GM21529 (cell line): ENCODE results near the gene SIMC1.

Experiments
- ATAC-seq: cut with Tn5 transposase; IDR thresholded peaks from one replicate; pipeline ENCODE4 v1.9.1; 2021; ENCODE audit not compliant: unreplicated experiment

Gene SIMC1

GRCh38 chr5:176361437-176362232 lies 123.4 kb downstream of the SIMC1 start, which contains the start of gene KIAA1191:
Gene KIAA1191, minus strand, starts transcription at chr5:176361764. Its CDS starts 2,256 bp downstream, at chr5:176359508.
- peak; percentile 87 for ATAC-seq

GRCh38 chr5:176362233-176362490 lies 123.9 kb downstream of the SIMC1 start:
- peak; percentile 10 for ATAC-seq

DNA sequence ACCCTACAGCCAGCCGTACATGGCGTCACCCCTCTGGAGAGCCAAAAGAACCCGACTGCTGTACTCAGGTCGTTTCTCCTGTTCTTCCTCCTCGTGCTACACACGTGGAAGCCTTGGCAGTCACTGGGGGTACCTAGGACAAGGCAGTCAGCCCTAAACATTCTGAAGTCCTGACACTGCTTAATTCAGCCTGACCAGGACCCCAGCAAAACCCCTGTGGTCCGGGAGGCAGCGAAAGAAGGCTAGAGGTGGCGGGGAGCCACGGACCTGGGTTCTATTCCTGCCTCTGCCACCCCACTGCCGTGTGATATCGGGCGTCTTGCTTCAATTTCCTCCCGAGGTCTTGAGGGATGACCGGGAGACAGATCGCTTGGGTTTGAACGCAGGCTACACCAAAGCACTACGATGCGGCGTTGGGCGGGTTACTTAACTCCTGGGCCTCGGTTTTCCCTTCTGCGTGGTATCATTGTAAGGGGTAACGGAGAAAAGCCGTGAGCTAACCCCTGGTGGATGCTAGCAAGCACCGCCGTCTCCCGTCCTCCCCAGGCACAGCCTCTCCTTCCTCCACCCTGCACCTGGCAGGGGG lies 126.6 kb downstream of the SIMC1 start:
- no peak for ATAC-seq

- ATAC-seq, result peak; percentile 39
Measured at GRCh38 chr5:176365351-176366231, 127.4 kb downstream of the SIMC1 start, which contains the start of gene ARL10. Gene ARL10, plus strand, starts transcription at chr5:176365487. Its CDS starts 77 bp downstream, at chr5:176365564.

DNA sequence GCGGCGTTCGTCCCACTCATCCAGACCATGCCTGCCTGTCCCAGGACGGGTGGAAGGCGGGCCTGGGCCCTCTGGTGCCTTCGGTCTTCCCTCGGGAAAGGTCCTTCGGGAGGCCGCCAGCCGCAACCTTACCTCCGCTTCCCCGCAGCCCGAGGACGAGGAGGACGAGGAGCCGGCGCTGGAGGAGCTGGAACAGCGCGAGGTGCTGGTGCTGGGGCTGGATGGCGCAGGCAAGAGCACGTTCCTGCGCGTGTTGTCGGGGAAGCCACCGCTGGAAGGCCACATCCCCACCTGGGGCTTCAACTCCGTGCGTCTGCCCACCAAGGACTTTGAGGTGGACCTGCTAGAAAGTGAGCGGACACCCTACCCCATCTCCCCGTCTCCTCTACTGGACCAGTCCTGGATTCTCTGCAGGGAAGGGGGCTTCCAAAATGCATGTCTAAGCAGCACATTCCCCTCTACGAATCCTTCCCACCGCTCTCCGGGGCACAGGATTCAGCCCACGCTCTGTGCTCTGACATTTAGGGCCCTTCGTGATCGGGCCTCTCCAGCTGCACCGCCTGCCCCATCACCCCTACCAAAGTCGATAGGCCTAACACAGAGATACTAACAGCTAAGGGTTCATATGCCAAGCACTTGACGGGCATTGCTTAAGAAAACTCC lies 128.1 kb downstream of the SIMC1 start:
- ATAC-seq, result no peak

GRCh38 chr5:176368726-176369125 lies 130.5 kb downstream of the SIMC1 start:
- no peak for ATAC-seq

DNA sequence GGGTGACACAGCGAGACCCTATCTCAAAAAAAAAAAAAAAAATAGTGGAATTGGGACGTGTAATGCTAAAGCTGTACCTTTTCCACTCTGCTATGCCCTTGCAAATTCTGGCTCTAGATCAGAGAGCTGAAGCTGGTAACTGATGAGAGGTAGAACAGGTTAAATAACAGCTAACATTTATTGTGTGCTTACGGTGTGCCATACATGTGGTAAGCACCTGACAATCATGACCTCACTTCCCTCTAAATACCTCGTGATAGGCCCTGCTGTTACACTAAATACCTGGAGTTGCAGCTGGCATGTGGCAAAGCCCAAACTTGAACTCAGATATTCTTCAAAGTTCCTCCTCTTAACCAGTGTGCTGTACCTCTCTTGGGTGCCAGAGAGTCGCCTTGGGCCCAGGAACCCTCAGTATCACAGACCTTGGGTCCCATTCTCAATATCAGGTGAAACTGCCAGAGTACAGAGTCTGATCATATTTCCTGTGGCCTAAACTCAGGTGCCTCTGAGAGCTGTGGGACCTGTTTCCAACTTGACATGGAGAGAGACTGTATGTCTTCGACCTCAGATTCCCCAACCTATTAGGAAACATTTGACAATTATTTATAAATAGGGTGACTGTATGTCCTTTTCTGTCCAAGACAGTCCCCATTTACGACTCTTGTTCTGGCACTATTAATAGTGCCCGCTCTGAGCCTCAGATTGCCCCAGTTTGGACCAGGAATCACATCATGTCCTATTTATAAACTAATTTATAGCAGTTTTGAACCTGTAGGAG lies 131.9 kb downstream of the SIMC1 start:
- no peak for ATAC-seq

- no peak for ATAC-seq
Measured at GRCh38 chr5:176371621-176372539, 133.7 kb downstream of the SIMC1 start.

DNA sequence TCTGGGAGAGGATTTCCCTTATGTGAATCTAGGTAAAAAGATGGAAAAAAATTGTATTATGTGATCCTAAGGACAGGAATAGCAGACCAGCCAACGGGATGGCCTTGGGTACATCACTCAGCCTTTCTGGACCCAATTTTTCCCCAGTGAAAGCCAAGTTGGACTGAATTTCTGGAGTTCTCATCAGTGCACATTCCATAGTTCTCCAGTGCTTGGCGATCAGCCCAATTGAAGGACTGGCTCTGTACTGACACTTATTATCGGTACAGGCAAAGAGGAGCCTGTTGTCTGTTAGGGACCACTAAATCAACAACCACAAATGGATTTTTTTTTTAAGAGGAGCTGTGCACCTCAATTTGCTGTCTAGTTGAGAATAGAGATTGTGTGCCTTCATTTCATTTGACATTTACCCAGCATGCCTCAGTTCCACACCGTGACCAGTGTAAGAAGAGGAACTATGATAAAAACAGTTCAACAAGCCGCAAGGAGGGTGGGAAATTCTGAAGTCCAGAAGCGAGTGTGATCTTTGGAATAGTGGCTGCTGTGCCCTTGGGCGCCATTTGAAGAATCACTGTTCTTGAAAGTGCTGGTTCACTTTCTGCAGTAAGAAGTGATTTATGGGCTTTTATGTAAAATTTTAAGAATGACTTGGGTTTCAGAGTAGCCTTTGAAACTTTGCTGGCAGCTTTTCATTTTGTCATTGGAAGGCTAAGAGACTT lies 135.0 kb downstream of the SIMC1 start:
- no peak for ATAC-seq

- no peak for ATAC-seq
Measured at GRCh38 chr5:176379881-176380280, 141.7 kb downstream of the SIMC1 start.

GRCh38 chr5:176381423-176381822 lies 143.2 kb downstream of the SIMC1 start:
- ATAC-seq, result no peak

DNA sequence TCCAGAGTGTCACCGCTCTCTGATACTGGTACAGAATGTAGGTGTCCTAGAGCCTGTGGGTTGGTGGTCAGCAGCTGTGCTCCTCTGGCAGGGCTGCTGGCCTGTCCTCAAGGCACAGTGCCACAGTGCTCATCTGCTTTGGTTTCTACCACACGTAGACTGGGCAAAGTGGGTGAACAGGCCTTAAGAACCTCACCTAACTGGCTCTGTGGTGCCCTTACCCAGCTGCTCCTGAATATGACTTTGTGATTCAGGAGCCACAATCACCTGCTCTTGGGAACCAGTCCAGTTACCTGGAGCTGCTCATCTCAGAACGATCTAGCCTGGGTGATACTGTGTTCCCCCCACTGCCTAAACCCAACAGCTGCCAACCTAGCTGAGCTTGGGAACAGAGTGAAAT lies 143.8 kb downstream of the SIMC1 start:
- ATAC-seq, result no peak

- ATAC-seq, result no peak
Measured at GRCh38 chr5:176382721-176383120, 144.5 kb downstream of the SIMC1 start.

DNA sequence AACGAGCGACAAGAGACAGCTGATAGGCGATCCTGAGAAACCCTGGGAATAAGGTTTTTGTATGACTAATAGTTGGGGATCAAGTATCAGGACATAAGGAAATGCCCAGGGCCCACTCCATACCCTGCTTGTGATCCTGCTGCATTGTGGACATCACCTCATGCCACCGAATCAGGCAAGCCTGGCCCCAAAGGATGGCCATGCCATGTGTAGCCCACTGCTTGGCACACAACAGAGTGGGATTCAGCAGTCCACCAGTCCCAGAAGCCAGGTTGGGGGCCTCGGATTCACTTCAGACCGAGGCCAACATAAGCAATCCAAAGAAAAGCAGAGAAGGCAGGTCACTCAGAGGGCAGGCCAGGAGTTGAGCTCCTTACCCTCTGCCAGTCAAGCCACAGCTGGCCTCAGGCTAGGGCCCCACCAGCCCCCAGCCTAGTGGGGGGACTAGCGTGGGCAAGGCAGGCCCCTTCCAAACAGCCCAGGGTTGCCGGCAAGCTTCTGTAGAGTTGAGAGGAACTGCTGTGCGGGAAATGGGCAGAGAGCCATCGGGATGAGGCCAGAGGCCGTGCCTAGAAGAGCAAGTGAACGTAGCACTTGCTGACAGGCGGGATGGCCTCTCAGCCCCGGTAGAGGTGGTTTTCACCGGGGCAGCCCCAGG lies 145.2 kb downstream of the SIMC1 start:
- no peak for ATAC-seq

GRCh38 chr5:176383961-176384360 lies 145.7 kb downstream of the SIMC1 start:
- no peak for ATAC-seq

DNA sequence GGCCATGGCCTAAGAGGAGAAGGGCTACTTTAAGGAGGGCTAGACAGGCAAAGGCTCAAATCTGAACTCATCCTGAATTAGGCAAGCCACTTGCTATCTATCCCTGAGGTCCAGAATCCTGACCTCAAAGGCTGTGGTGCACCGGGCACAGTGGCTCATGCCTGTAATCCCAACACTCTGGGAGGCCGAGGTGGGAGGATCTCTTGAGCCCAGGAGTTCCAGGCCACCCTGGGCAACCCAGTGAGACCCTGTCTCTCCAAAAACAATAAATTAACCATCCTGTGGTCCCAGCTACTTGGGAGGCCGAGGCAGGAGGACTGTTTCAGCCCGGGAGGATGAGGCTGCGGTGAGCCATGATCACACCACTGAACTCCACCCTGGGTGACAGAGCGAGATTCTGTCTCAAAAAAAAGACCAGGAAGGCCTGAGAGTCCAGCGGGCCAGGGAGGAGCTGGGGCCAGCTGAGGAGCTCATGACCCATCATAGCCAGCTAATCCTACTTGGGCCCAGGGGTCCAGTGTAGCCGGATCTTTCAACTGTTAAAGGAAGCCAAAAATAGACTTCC lies 146.2 kb downstream of the SIMC1 start:
- no peak for ATAC-seq

DNA sequence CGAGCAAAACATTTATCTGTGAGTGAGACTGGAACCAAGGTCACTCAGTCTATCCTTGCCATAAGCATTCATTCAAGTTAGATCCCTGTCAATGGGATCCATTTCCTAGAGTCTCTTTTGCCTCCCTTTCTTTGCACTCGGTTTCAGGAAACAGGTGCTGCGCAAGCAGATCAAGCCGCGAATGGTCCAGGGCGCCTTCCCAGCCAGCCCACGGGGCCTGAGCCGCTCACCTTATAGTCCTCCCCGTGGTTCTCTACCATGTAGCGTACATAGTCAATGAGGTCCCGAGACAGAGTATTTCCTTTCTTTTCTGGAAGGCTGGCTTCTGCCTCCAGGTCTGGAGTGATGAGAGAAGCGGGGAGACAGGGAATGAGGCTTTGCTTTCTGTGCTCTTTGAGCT lies 146.8 kb downstream of the SIMC1 start:
- no peak for ATAC-seq

GRCh38 chr5:176386491-176386890 lies 148.3 kb downstream of the SIMC1 start:
- no peak for ATAC-seq
